PC-3 (cell line): ENCODE results near the gene JPH3.

Source experiments
- EZH2 ChIP-seq: fragments of 300-600 bp; sonication (generic); IDR thresholded peaks from one replicate; pipeline ENCODE4 v1.6.1; 2017; ENCODE audit warnings: antibody characterized with exemption, mild to moderate bottlenecking, low read length; ENCODE audit not compliant: unreplicated experiment
- EZH2phosphoT487 ChIP-seq: fragments of 300-600 bp; sonication (generic); IDR thresholded peaks from 2 replicates; pipeline ENCODE4 v1.6.1; 2018; ENCODE audit warnings: mild to moderate bottlenecking, antibody characterized with exemption, low read length, borderline replicate concordance
- TF ChIP-seq, protein P1 (sequence below): fragments of 300-600 bp; sonication (generic); conservative IDR thresholded peaks from 2 replicates; pipeline ENCODE4 v1.5.1; 2017; ENCODE audit warnings: antibody characterized with exemption, low read depth, mild to moderate bottlenecking, low read length

GRCh38 chr16:87555647-87556046 is 46.7 kb upstream of the JPH3 start:
- TF ChIP-seq, protein P1, sequence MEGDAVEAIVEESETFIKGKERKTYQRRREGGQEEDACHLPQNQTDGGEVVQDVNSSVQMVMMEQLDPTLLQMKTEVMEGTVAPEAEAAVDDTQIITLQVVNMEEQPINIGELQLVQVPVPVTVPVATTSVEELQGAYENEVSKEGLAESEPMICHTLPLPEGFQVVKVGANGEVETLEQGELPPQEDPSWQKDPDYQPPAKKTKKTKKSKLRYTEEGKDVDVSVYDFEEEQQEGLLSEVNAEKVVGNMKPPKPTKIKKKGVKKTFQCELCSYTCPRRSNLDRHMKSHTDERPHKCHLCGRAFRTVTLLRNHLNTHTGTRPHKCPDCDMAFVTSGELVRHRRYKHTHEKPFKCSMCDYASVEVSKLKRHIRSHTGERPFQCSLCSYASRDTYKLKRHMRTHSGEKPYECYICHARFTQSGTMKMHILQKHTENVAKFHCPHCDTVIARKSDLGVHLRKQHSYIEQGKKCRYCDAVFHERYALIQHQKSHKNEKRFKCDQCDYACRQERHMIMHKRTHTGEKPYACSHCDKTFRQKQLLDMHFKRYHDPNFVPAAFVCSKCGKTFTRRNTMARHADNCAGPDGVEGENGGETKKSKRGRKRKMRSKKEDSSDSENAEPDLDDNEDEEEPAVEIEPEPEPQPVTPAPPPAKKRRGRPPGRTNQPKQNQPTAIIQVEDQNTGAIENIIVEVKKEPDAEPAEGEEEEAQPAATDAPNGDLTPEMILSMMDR, result no peak
- no peak for TF ChIP-seq EZH2
- no peak for TF ChIP-seq EZH2phosphoT487
